OCI-LY1 (cell line): ENCODE results near the gene ARGLU1.

Source experiments
- H2AFZ ChIP-seq: fragments of 200-600 bp; sonication (generic), shearing (Covaris generic); 2 replicates; pipeline ENCODE4 v1.6.0; 2014; ENCODE audit warnings: antibody characterized with exemption, mild to moderate bottlenecking, low read length
- H3F3A ChIP-seq: fragments of 200-600 bp; sonication (generic), shearing (Covaris generic); 2 replicates; pipeline ENCODE4 v1.6.0; 2014; ENCODE audit warnings: mild to moderate bottlenecking, antibody characterized with exemption, low read length, moderate library complexity; ENCODE audit not compliant: insufficient read depth
- H3K27ac ChIP-seq: fragments of 200-600 bp; sonication (generic); 2 replicates; pipeline ENCODE4 v1.5.1; 2014; ENCODE audit warnings: low read length, mixed run types, mild to moderate bottlenecking, low read depth; ENCODE audit not compliant: poor library complexity, severe bottlenecking
- H3K27me3 ChIP-seq: fragments of 200-600 bp; sonication (generic); 2 replicates; pipeline ENCODE4 v1.6.0; 2014; ENCODE audit warnings: antibody characterized with exemption, mild to moderate bottlenecking, low read length, moderate library complexity; ENCODE audit not compliant: insufficient read depth
- H3K36me3 ChIP-seq: fragments of 200-600 bp; sonication (generic); 2 replicates; pipeline ENCODE4 v1.6.1; 2014; ENCODE audit warnings: mild to moderate bottlenecking, antibody characterized with exemption, low read length, moderate library complexity, mixed read lengths; ENCODE audit not compliant: insufficient read depth
- H3K4me1 ChIP-seq: fragments of 200-600 bp; sonication (generic); 2 replicates; pipeline ENCODE4 v1.5.1; 2014; ENCODE audit warnings: mild to moderate bottlenecking, low read length, moderate library complexity; ENCODE audit not compliant: insufficient read depth, severe bottlenecking
- H3K4me2 ChIP-seq: fragments of 200-600 bp; sonication (generic), shearing (Covaris generic); 2 replicates; pipeline ENCODE4 v1.6.1; 2014; ENCODE audit warnings: low read length
- H3K4me3 ChIP-seq: fragments of 200-600 bp; sonication (generic); 2 replicates; pipeline ENCODE4 v1.5.1; 2014; ENCODE audit warnings: low read length, low read depth, mild to moderate bottlenecking, mixed read lengths; ENCODE audit not compliant: poor library complexity, severe bottlenecking
- H3K79me2 ChIP-seq: fragments of 200-600 bp; shearing (Covaris generic); 2 replicates; pipeline ENCODE4 v1.6.1; 2016; ENCODE audit warnings: mixed run types, low read length, mixed read lengths; ENCODE audit not compliant: insufficient read depth
- H3K9ac ChIP-seq: fragments of 200-600 bp; sonication (generic), shearing (Covaris generic); 2 replicates; pipeline ENCODE4 v1.6.1; 2014; ENCODE audit warnings: mild to moderate bottlenecking, low read length, mixed read lengths
- H3K9me2 ChIP-seq: fragments of 200-600 bp; sonication (generic), shearing (Covaris generic); 2 replicates; pipeline ENCODE4 v1.6.1; 2014; ENCODE audit warnings: low read depth, mild to moderate bottlenecking, low read length, mixed read lengths
- H3K9me3 ChIP-seq: fragments of 200-600 bp; shearing (Covaris generic); 2 replicates; pipeline ENCODE4 v1.6.1; 2014; ENCODE audit warnings: low read length, mixed read lengths
- H4K20me1 ChIP-seq: fragments of 200-600 bp; sonication (generic), shearing (Covaris generic); 2 replicates; pipeline ENCODE4 v1.6.0; 2016; ENCODE audit warnings: mild to moderate bottlenecking, low read length; ENCODE audit not compliant: insufficient read depth
- CTCF ChIP-seq: fragments of 200-600 bp; sonication (generic), shearing (Covaris generic); IDR thresholded peaks from 2 replicates; pipeline ENCODE4 v1.5.1; 2017; ENCODE audit warnings: mild to moderate bottlenecking, antibody characterized with exemption, low read length, moderate library complexity, mixed read lengths
- EZH2 ChIP-seq: fragments of 200-600 bp; sonication (generic), shearing (Covaris generic); IDR thresholded peaks from 2 replicates; pipeline ENCODE4 v1.8.0; 2017; ENCODE audit warnings: borderline replicate concordance, mixed run types, mild to moderate bottlenecking, antibody characterized with exemption, low read length, moderate library complexity, mixed read lengths

ARGLU1 gene

GRCh38 chr13:106503272-106503671, 64.7 kb downstream of the ARGLU1 start:
- no peaks in the 10 kb centered on the region for H3K9me2 ChIP-seq
- H4K20me1 ChIP-seq: no peaks in the 10 kb centered on the region
- H3K4me3 ChIP-seq: no peak overlapping the region
- no peaks in the 10 kb centered on the region for H3K27me3 ChIP-seq
- no peak overlapping the region for H2AFZ ChIP-seq
- no peaks in the 10 kb centered on the region for H3K79me2 ChIP-seq
- no peak overlapping the region for H3K9ac ChIP-seq
- no peaks in the 10 kb centered on the region for H3F3A ChIP-seq
- H3K36me3 ChIP-seq: no peaks in the 10 kb centered on the region
- TF ChIP-seq EZH2: no peak
- no peak overlapping the region for H3K27ac ChIP-seq
- no peaks in the 10 kb centered on the region for H3K9me3 ChIP-seq
- H3K4me1 ChIP-seq: no peaks in the 10 kb centered on the region
- no peak overlapping the region for H3K4me2 ChIP-seq

DNA sequence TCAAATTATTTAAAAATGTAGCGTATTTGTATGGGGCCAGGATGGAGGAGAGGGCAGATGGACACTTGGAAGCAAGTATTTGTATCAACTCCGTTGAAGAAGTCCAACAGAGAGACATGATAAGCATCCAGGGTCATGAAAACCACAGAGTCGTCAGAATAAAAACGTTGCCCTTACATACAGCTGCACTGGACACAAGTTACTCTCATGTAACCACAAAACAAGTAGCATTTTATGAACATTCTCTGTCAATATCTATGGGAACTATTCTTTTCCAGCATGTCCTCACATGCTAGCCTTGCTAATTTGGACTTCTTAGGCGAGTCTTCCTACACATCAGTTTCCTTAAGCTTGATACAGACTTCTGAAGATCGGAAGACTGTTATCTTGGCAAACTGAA, 67.5 kb downstream of the ARGLU1 start:
- Histone ChIP-seq H3K9me3 (no peaks in the 10 kb centered on the region), H4K20me1 (no peaks in the 10 kb centered on the region), H3K36me3 (no peaks in the 10 kb centered on the region), H3K9me2 (no peaks in the 10 kb centered on the region), H3K9ac (no peak overlapping the region), H2AFZ (no peak overlapping the region), H3F3A (no peaks in the 10 kb centered on the region), H3K4me2 (no peak overlapping the region), H3K4me1 (no peaks in the 10 kb centered on the region), H3K4me3 (no peak overlapping the region), H3K79me2 (no peaks in the 10 kb centered on the region), H3K27me3 (no peaks in the 10 kb centered on the region), H3K27ac (no peak overlapping the region)
- no peak for TF ChIP-seq CTCF

- H3K4me2 ChIP-seq: no peak overlapping the region
- H4K20me1 ChIP-seq: no peaks in the 10 kb centered on the region
- no peaks in the 10 kb centered on the region for H3K79me2 ChIP-seq
- H3K27ac ChIP-seq: no peak overlapping the region
- no peak overlapping the region for H3K9ac ChIP-seq
- TF ChIP-seq EZH2 (no peak), CTCF (no peak)
- no peak overlapping the region for H2AFZ ChIP-seq
- H3K4me1 ChIP-seq: no peaks in the 10 kb centered on the region
- H3K9me3 ChIP-seq: no peaks in the 10 kb centered on the region
- H3K4me3 ChIP-seq: no peak overlapping the region
- no peaks in the 10 kb centered on the region for H3K27me3 ChIP-seq
- no peaks in the 10 kb centered on the region for H3K36me3 ChIP-seq
- no peaks in the 10 kb centered on the region for H3K9me2 ChIP-seq
- H3F3A ChIP-seq: no peaks in the 10 kb centered on the region
These were observed 68.0 kb downstream of the ARGLU1 start for GRCh38 chr13:106499896-106500295.

GRCh38 chr13:106499113-106499512, 68.8 kb downstream of the ARGLU1 start:
- TF ChIP-seq CTCF: no peak
- TF ChIP-seq EZH2: no peak
- no peak overlapping the region for H3K27ac ChIP-seq
- H3K36me3 ChIP-seq: no peaks in the 10 kb centered on the region
- H3K79me2 ChIP-seq: no peaks in the 10 kb centered on the region
- H4K20me1 ChIP-seq: no peaks in the 10 kb centered on the region
- no peak overlapping the region for H3K4me2 ChIP-seq
- no peak overlapping the region for H2AFZ ChIP-seq
- no peaks in the 10 kb centered on the region for H3K27me3 ChIP-seq
- no peak overlapping the region for H3K4me3 ChIP-seq
- no peak overlapping the region for H3K9ac ChIP-seq
- H3F3A ChIP-seq: no peaks in the 10 kb centered on the region
- no peaks in the 10 kb centered on the region for H3K9me3 ChIP-seq
- no peaks in the 10 kb centered on the region for H3K4me1 ChIP-seq
- H3K9me2 ChIP-seq: no peaks in the 10 kb centered on the region
